IPS-18c (cell line): ENCODE results near the gene CDC25C.
A peak's percentile ranks its signal among the peaks of the same experiment; 100 is the strongest.

Experiments used
- H3K4me3 ChIP-seq: 2 replicates; pipeline ENCODE4 v1.7.0; 2013; ENCODE audit warnings: low read depth, mild to moderate bottlenecking, low read length, moderate library complexity; ENCODE audit not compliant: insufficient read depth
- H3K9me3 ChIP-seq: one replicate; pipeline ENCODE4 v1.6.1; 2013; ENCODE audit warnings: mild to moderate bottlenecking, low read length, moderate library complexity; ENCODE audit not compliant: control insufficient read depth, insufficient read depth

Gene CDC25C

DNA sequence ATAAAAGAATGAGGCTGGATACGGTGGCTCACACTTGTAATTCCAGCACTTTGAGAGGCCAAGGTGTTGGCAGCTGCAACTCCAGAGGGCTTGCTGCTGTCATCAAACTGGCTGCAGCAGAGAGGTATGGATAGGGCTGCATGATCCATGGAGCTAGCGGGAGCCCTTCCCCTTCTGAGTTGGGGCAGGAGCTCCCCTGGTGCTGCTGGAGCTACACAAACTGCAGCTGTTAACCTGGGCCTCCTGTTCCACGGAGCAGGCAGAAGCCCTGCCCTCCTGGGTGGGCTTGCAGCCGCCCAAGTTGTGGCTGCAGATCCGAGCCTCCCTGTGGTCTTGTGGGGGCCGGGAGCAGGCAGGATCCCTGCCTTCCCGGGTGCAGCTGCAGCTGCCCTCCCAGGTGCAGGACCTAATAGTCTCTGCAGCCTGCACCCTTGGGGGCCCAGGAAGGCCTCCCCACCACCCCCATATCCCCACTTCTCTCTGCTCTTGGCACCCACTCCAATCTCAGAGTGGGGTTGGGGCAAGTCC, 15.8 kb downstream of the CDC25C start:
- Histone ChIP-seq H3K4me3 (no peak overlapping the region), H3K9me3 (no peaks in the 10 kb centered on the region)

DNA sequence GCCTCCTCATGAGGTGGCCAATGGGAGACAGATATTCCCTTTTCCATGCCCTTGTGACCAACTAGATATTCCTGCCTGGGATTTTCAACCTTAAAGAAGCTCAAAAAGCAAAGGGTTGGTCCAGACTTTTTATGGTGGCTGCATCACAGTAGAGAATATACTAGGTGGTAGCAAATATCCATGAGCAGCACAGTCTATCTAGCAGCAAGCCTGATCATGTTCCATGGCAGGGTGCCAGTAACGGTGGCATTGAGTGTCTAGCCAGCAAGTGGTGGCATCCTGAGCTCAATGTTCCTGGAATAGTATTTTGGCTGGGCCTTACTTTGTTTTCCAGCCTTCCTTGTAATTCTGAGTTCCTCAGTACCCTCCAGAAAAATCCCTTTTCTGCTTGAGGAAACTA, 25.8 kb downstream of the CDC25C start:
- no peaks in the 10 kb centered on the region for H3K9me3 ChIP-seq
- no peak overlapping the region for H3K4me3 ChIP-seq

DNA sequence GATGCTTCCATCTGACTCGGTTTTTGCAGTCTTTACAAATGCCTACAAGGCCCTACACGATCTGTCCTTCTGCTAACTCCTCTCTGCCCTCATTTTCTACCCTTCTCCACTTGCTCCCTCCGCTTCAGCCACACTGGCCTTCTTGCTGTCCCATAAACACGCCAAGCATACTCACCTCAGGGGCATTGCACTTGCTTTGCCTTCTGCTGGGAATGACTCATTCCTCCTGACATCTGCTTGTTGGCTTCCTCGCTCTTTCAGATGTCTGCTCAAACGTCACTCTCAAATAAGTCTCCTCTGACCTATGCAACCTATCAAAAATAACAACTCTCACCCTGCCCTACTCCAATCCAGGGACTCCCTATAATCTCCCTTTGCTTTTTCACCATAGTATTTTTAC, 28.2 kb downstream of the CDC25C start:
- Histone ChIP-seq H3K4me3 (no peak overlapping the region), H3K9me3 (no peaks in the 10 kb centered on the region)

DNA sequence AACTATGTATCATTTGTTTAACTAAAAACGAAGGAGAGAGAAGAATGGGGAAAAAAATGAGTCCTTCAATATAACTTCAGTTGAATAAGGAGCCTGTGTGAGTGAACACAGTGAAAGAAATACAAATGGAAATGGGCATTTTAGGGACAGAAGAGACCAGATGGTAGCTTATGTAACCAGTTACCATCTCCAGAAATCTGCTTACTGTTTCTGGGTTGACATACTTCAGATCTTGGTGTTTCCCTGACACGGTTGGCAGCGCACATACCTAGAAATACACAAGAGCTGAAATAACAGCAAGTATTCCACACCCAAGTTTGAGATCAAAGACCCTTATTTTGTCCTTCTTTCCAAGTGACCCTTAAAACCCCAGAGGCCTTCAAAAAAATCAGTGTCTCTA, 42.3 kb downstream of the CDC25C start:
- Histone ChIP-seq H3K9me3 (no peaks in the 10 kb centered on the region), H3K4me3 (no peak overlapping the region)

DNA sequence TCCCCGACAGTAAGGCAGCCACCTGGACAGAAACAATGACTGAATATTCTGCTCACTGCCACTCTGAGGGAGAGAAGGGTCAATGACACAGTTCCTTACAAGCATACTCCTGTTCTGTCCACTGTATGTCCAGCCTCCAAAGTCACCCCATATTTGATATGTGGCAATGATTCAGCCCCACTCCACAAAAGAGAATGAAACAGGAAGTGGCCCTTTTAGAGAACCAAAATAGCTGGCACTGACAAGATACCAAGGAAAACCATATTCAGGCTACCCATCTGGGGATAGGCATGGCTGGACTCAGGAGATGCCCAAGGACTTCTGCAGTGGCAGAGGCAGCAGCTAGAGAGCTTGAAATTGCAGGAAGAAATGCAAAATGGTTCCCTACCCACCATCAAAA, 44.4 kb downstream of the CDC25C start:
- Histone ChIP-seq H3K9me3 (no peaks in the 10 kb centered on the region), H3K4me3 (no peak overlapping the region)

DNA sequence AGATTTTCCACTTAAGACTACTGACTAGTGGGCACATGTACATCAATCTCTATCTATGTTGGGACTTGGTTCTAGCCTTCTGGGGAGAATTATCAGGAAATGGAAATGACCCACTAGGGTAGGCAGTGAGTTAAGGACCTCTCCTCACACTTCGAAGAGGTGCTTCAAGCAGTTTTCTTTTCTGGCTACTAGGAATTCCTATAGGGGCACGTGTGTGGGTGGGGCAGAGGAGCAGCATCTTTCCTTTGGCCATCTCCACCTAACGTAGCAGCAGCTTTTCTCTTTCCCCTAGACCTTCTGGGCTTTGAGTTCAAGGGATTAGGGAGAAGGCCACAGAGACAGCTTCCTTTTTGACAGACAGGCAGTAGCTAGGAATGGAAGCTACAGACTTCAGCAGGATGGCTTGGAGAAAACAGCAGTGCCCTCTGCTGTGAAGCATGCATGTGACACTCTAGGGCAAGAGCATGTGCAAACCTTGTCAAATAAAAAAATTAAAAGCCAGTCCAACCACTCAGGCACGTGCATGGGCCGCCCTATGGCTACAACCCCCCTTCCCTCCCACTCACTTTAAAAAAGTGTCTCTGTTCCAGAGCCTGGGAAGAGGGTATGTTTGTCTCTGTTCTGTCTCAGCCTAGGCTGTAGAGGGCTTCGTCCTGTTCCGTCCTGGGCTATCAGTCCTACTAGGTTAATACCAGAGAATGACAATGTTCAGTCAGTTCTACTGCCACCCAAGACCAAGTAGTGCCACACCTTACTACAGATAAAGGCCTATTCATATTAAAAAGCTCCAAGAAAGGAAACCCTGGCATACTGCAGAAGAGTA, 48.5 kb downstream of the CDC25C start:
- Histone ChIP-seq H3K9me3 (no peaks in the 10 kb centered on the region), H3K4me3 (no peak overlapping the region)

DNA sequence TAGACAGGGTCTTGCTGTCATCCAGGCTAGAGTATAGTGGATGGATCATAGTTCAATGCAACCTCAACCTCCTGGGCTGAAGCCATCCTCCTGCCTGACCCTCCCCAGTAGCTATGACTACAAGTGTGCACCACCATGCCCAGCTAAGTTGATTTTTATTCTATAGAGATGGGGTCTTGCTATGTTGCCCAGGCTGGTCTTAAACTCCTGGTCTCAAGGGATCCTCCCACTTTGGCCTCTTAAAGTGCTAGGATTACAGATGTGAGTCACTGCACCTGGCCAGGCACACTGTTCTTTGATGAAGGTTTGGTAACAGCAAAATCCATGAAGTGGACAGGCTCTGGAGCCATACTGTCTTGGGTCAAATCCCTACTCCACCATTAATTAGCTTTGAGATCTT, 50.7 kb downstream of the CDC25C start:
- Histone ChIP-seq H3K9me3 (no peaks in the 10 kb centered on the region), H3K4me3 (no peak overlapping the region)

DNA sequence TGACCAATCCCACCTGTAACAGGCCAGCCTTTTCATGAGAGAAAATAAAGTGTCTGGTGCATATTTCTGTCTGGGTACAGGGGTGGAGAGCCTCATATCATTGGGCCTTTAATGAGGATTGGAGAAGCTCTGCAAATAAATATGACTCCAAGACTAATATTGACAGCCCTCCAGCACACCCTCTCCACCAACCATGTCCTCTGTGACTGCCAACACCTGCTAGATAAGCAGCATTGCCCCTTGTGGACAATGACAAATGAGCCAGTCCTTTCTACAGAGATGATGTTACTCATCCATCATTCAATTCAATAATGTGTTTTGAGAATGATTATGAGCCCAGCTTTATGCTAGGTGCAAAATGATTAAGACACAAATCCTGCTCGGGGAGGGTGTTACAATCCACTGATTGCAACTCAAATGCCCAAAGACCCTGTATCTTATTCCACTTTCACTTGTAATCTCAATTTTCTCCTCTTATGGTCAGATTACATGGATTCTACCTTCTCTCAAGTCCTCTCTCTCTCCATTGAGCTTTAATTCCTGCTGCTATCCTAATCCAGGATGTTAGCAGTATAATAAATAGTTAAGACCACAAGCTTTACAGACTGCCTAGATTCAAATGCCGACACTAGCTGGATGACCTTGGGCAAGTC, 55.1 kb downstream of the CDC25C start:
- Histone ChIP-seq H3K4me3 (no peak overlapping the region), H3K9me3 (no peaks in the 10 kb centered on the region)

DNA sequence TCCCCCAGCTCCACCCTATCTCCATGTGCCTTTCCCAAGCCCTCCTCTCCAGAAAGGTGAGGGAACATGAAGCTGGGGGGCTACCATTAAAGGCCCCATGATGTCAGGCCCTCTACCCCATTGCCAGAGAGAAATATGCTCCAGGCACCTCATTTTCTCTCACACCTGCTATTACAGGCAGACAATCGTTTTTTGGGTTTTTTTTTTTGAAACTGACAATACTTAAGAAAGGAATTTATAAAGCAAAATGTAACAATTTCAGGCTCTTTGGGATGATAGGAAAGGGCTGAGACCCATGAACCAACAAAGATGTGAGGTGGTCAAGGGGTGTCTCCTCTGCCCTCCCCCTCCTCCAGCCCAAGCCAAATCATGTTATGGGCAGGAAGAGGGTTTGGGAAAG, 55.7 kb downstream of the CDC25C start:
- no peaks in the 10 kb centered on the region for H3K9me3 ChIP-seq
- H3K4me3 ChIP-seq, result no peak overlapping the region

DNA sequence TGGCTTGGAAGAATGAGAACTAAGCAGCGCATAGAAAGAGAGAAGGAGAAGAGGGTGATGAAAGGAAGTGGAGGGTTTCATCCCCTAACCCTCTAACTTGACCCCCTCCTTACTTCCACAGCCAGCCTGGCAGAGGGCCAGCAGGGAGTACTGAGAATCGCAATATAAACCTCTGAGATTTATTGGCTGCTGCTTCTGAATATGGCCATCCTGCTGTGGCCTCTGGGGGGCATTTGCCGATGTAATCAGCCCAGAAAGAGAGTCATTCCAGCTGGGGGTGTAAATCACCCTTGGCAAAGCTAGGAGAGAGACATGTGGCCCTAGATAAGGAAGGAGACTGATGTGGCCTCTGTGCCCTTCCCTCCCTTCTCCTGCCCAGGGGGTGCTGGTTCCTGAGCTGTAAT, 56.2 kb downstream of the CDC25C start:
- Histone ChIP-seq H3K9me3 (no peaks in the 10 kb centered on the region), H3K4me3 (no peak overlapping the region)

DNA sequence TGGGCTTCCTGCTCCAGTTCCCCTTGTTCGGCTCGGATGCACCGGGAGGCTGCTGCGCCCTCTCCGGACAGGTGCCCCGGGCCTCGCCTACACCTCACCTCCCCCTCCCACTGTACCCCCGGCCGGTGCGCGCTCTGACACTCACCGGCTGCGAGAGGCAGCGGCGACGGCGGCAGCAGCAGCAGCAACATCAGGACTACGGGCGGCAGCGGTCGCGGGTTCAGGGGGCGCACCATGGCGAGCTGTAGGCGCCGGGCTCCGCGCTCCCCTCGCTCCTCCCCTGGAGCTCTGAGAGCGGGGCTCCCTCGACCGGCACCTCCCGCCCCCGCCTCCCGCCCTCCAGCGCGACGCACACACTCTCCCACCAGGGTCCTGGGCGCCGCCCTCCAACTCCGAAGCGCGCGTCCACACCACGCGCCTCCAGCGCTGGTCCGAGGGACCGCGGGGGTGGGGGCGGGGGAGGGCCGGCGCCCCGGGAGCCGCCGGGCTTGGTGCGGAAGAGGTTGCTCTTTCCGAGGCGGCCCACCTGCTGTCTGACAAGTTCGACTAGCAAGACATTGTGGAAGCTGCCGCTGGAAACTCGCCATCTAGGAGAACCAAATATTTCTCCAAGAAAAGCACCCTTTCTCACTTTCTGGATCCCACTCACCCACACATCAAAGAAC, 57.3 kb downstream of the CDC25C start, which contains the start of gene GFRA3:
Gene GFRA3 (minus strand): TSS at position 433 of the 665 bp plus-strand sequence. CDS start 197 bp downstream, at position 236.
- peak within 1 kb of the TSS; percentile 48 for H3K4me3 ChIP-seq
- no peaks in the 10 kb centered on the region for H3K9me3 ChIP-seq

DNA sequence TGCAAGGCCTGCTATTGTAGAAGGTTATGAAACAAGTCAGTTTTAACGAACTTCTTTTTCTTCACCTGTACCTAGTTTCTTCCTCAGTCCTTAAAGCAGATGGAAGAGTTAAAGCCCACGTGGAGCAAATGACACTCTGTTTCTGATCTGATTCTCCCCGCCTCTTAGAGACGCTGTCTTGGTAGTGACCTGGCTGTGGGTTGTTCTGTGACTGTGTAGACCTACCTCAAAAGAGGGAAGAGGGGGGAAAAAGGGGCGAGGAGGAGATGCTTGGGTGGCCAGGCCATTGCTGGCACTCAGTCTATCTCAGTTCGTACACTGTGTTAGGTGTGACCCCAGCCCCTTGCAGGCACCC, 57.8 kb downstream of the CDC25C start:
- peak overlapping the region; percentile 48 for H3K4me3 ChIP-seq

DNA sequence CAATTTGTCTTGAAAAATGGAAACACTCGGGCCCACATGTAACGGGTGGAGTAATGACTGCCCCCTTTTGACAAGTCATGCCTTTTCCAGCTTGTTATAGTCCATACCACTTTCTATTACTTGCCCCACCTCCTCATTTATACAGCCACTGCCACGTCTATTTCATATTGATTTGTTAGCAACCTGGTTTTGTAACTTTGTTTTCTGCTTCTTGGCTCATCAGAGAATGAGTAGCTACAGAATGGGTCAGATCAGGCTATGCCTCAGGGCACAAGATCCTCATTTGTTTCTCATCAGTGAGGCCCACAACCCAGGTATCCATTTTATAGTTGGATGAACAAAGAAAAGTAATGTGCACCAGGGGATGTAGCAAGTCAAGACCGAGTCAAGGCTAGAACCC, 58.9 kb downstream of the CDC25C start:
- Histone ChIP-seq H3K4me3 (no peak overlapping the region), H3K9me3 (no peaks in the 10 kb centered on the region)

More for the DNA sequence above, 57.8 kb downstream of the CDC25C start:
- H3K9me3 ChIP-seq, result no peaks in the 10 kb centered on the region

DNA sequence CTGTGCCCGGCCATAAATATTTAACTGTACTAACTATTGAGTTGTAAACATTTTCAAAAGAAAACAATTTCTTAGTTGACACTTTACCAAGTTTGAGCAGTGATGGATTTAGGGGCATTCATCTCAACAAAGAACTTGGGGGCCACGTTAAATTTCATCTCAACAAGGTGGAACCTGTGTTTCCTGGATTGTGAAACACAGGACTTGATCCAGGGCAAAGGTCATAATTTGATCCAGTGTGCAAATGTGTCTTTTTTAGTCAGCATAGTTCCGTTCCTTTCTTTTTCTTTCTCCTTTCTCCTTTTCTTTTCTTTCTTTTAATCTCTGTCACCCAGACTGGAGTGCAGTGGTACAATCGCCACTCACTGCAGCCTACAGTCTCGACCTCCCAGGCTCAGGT, 60.3 kb downstream of the CDC25C start:
- Histone ChIP-seq H3K4me3 (no peak overlapping the region), H3K9me3 (no peaks in the 10 kb centered on the region)

DNA sequence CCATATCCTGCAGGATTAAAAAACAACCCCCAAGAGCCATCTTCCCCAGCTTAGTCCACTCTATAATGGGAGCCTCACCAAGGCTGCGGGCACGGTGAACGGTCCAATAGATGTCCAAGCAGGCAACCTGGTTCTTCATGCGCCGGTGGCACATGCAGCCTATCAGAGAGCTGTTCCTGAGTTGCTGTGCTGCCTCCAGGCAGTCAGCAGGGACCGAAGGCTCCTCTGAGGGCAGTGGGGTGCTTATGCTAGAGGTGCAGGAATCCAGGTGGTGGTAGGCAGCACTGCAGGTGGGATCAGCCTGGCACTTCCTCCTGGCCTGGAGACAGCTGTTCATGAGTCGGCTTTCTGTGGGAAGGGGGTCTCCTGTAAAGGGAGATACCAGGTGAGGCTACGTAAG, 67.4 kb downstream of the CDC25C start:
- Histone ChIP-seq H3K4me3 (no peak overlapping the region), H3K9me3 (no peaks in the 10 kb centered on the region)

DNA sequence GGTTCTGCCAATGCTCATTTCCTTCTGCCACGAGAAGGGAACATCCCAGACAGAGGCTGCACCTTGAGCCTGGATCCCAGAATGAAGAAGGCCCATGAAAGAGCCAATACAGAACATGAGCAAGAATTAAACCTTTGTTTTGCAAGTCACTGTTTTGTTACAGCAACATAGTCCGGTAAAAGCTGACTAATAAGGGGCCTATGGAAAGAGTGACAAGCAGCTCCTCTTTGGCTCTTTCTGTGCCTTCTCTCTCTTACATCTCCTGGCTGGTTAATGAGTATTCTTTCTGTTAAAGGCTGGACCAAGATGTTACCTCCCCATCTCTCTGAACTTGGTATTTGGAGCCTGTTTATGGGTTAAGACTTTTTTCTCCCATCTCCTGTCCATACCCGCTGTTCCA, 68.0 kb downstream of the CDC25C start:
- no peak overlapping the region; the same call in 1 of the 2 replicates for H3K4me3 ChIP-seq
- H3K9me3 ChIP-seq, result no peaks in the 10 kb centered on the region

DNA sequence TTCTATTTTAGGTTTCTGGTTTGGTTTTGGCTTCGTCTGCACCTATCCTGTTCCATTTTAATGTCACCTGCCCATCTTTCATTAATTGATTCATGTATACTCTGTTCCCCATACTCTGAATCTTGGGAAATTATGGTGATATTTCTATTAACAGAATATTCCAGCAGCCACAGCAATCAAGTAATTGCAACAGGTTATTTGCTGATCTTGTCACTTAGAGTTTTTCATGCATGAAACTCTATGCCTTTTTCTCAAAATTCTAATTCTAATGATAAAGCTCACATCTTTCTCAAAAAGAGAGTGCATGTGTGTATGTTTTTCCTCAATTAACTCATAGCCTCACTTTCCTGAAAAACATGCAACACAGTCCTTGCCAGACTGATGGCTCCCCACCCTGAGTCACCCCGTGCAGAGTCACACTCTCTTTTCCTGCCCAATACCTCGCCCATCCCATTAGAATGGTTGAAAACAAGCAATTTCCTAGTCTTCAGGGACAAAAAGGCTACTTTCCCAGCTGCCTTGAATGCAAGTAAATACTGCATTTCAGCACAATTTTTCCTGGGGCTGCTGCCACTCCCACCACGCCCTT, 72.8 kb downstream of the CDC25C start:
- Histone ChIP-seq H3K4me3 (no peak overlapping the region), H3K9me3 (no peaks in the 10 kb centered on the region)
